NCI-H2171 (cell line): Measurements from ENCODE around the gene KLHDC4.
"Not testable (repeated sequence)": the region's sequence is repeated elsewhere in the genome, so short reads cannot be mapped to it uniquely, and the experiment has no call there.

Experiments
- DNase-seq: peaks from one replicate; lab custom pipeline; 2025; lab: John Stamatoyannopoulos, UW

The KLHDC4 gene

GRCh38 chr16:87684106-87684677, 81.6 kb downstream of the KLHDC4 start:
- no peak for DNase-seq

- DNase-seq, result no peak
Observed at GRCh38 chr16:87682852-87683399, 82.9 kb downstream of the KLHDC4 start.

- DNase-seq, result no peak
Observed at GRCh38 chr16:87681981-87682570, 83.7 kb downstream of the KLHDC4 start.

- DNase-seq, result not testable (repeated sequence)
Observed at GRCh38 chr16:87681051-87681602, 84.7 kb downstream of the KLHDC4 start.

GRCh38 chr16:87680272-87680644, 85.5 kb downstream of the KLHDC4 start:
- DNase-seq, result no peak

GRCh38 chr16:87679593-87680271, 86.1 kb downstream of the KLHDC4 start:
- DNase-seq, result no peak

GRCh38 chr16:87678618-87679017, 87.2 kb downstream of the KLHDC4 start:
- DNase-seq, result no peak

- DNase-seq, result no peak
Observed at GRCh38 chr16:87677830-87678229, 88.0 kb downstream of the KLHDC4 start.

- DNase-seq, result no peak
Observed at GRCh38 chr16:87675111-87675719, 90.6 kb downstream of the KLHDC4 start.

GRCh38 chr16:87674419-87674818, 91.4 kb downstream of the KLHDC4 start:
- no peak for DNase-seq

- DNase-seq, result no peak
Observed at GRCh38 chr16:87671715-87672270, 94.0 kb downstream of the KLHDC4 start.

- no peak for DNase-seq
Observed at GRCh38 chr16:87671221-87671620, 94.6 kb downstream of the KLHDC4 start.

- DNase-seq, result no peak
Observed at GRCh38 chr16:87669672-87670071, 96.1 kb downstream of the KLHDC4 start.

- no peak for DNase-seq
Observed at GRCh38 chr16:87667946-87668345, 97.8 kb downstream of the KLHDC4 start.

GRCh38 chr16:87667443-87667842, 98.3 kb downstream of the KLHDC4 start:
- DNase-seq, result no peak

GRCh38 chr16:87666919-87667318, 98.9 kb downstream of the KLHDC4 start:
- DNase-seq, result no peak

- DNase-seq, result no peak
Observed at GRCh38 chr16:87665193-87665592, 100.6 kb downstream of the KLHDC4 start.

- no peak for DNase-seq
Observed at GRCh38 chr16:87664792-87665191, 101.0 kb downstream of the KLHDC4 start.

- DNase-seq, result no peak
Observed at GRCh38 chr16:87662254-87663204, 103.3 kb downstream of the KLHDC4 start.

- no peak for DNase-seq
Observed at GRCh38 chr16:87661561-87661960, 104.2 kb downstream of the KLHDC4 start.

GRCh38 chr16:87658564-87659225, 107.1 kb downstream of the KLHDC4 start:
- no peak for DNase-seq
